Endodermal cell (in vitro differentiated cells): ENCODE results near the gene PDILT. TPM values are rescaled to one million over a fixed set of nuclear protein-coding genes. Genes with fewer than 3 reads are reported as not detected.

ENCODE experiments used
- DNase-seq: peaks from one replicate; pipeline ENCODE4 v3.0.0-alpha.2; 2017
- H3K27ac ChIP-seq: 2 replicates; pipeline ENCODE4 v1.5.1; 2013; ENCODE audit warnings: mild to moderate bottlenecking, low read depth, low read length, moderate library complexity
- H3K27me3 ChIP-seq: 2 replicates; pipeline ENCODE4 v1.6.1; 2013; ENCODE audit warnings: mild to moderate bottlenecking, low read length, moderate library complexity; ENCODE audit not compliant: insufficient read depth, control insufficient read depth, poor library complexity, severe bottlenecking
- H3K36me3 ChIP-seq: 2 replicates; pipeline ENCODE4 v1.7.0; 2013; ENCODE audit warnings: mild to moderate bottlenecking, low read length, moderate library complexity; ENCODE audit not compliant: control insufficient read depth, insufficient read depth
- H3K4me1 ChIP-seq: one replicate; pipeline ENCODE4 v1.7.0; 2013; ENCODE audit warnings: low read length; ENCODE audit not compliant: control insufficient read depth, insufficient read depth
- H3K4me3 ChIP-seq: 2 replicates; pipeline ENCODE4 v1.5.1; 2013; ENCODE audit warnings: mild to moderate bottlenecking, low read length, moderate library complexity
- H3K9ac ChIP-seq: 2 replicates; pipeline ENCODE4 v1.6.1; 2013; ENCODE audit warnings: mild to moderate bottlenecking, low read length, moderate library complexity; ENCODE audit not compliant: poor library complexity, severe bottlenecking; ENCODE audit errors: extremely low read depth
- H3K9me3 ChIP-seq: 2 replicates; pipeline ENCODE4 v1.6.1; 2013; ENCODE audit warnings: mild to moderate bottlenecking, low read length, moderate library complexity; ENCODE audit not compliant: control insufficient read depth
- H3K27ac Mint-ChIP-seq: 2 replicates; pipeline ENCODE4 v1.8.0; 2020; ENCODE audit warnings: mixed read lengths
- H3K27me3 Mint-ChIP-seq: 2 replicates; pipeline ENCODE4 v1.8.0; 2021; ENCODE audit warnings: mild to moderate bottlenecking, mixed read lengths; ENCODE audit not compliant: insufficient read depth
- H3K36me3 Mint-ChIP-seq: 2 replicates; pipeline ENCODE4 v1.8.0; 2020; ENCODE audit warnings: low read depth, mixed read lengths
- H3K4me1 Mint-ChIP-seq: 2 replicates; pipeline ENCODE4 v1.8.0; 2020; ENCODE audit warnings: mixed read lengths
- H3K4me3 Mint-ChIP-seq: 2 replicates; pipeline ENCODE4 v1.8.0; 2020; ENCODE audit warnings: mild to moderate bottlenecking, moderate library complexity, mixed read lengths
- H3K9me3 Mint-ChIP-seq: 2 replicates; pipeline ENCODE4 v1.8.0; 2020; ENCODE audit warnings: mild to moderate bottlenecking, mixed read lengths
- CTCF ChIP-seq: fragments of 200-600 bp; sonication (generic); conservative IDR thresholded peaks from 2 replicates; pipeline ENCODE4 v1.5.0; 2021; ENCODE audit warnings: antibody characterized with exemption, mild to moderate bottlenecking
- WGBS, 2 experiments: methylation state at CpG; one replicate each; pipeline versions ENCODE4 v1.1.5 to v1.1.7; 2013; ENCODE audit warnings: missing lambda C conversion rate in 2 of 2, mixed read lengths in 1 of 2; ENCODE audit not compliant: insufficient coverage in 1 of 2, insufficient read length in 1 of 2; 5-methylcytosine and 5-hydroxymethylcytosine counted together
- total RNA-seq, 2 donors: library from RNA; stranded (reverse); fragmentation: NEBNext Ultra II Directional in 1 of 2; extraction: Animal tissue kit (Norgen Biotek cat#: 25700) in 1 of 2; gene quantifications; 2 replicates in 1 of 2; 3 replicates in 1 of 2; pipeline ENCODE4 v1.2.1, GENCODE V29; 2021

PDILT gene
- total RNA-seq, 2 donors from 2014 or later = not detected

GRCh38 chr16:20409398-20410120 lies 5.0 kb upstream of the PDILT start, which contains the start of gene ACSM5:
Gene ACSM5 (plus strand): TSS chr16:20409534. CDS start chr16:20411485, 1,951 bp downstream.
- Histone ChIP-seq H3K36me3 (no peaks in the 10 kb centered on the region), H3K4me3 (no peak within 1 kb of the TSS), H3K4me1 (no peaks in the 10 kb centered on the region), H3K9me3 (peaks cover 17% of the 10 kb centered on the region), H3K9ac (no peak within 1 kb of the TSS), H3K27ac (no peak within 1 kb of the TSS), H3K27me3 (no peaks in the 10 kb centered on the region)
- no peak for TF ChIP-seq CTCF
- H3K36me3 Mint-ChIP-seq = no peaks in the 10 kb centered on the region
- 75 to 87% methylated on average over 2 to 4 of the region's 6 CpGs for WGBS, 2 experiments
- peak; percentile 54 for DNase-seq
- H3K9me3 Mint-ChIP-seq = peaks cover 12% of the 10 kb centered on the region
- H3K4me1 Mint-ChIP-seq = peaks cover 5% of the 10 kb centered on the region
- H3K4me3 Mint-ChIP-seq = no peak within 1 kb of the TSS
- no peaks in the 10 kb centered on the region for H3K27me3 Mint-ChIP-seq
- peak within 1 kb of the TSS; percentile 61 for H3K27ac Mint-ChIP-seq

- no peaks in the 10 kb centered on the region for H3K9me3 Mint-ChIP-seq
Observed at GRCh38 chr16:20402651-20403050, 1.9 kb downstream of the PDILT start.

GRCh38 chr16:20401475-20402016 lies 3.0 kb downstream of the PDILT start:
- Histone ChIP-seq H3K4me1 (no peaks in the 10 kb centered on the region), H3K9ac (no peak overlapping the region), H3K27me3 (no peaks in the 10 kb centered on the region), H3K36me3 (no peaks in the 10 kb centered on the region), H3K9me3 (no peaks in the 10 kb centered on the region), H3K27ac (no peak overlapping the region), H3K4me3 (no peak overlapping the region)
- no peak overlapping the region for H3K27ac Mint-ChIP-seq
- H3K9me3 Mint-ChIP-seq = no peaks in the 10 kb centered on the region
- H3K36me3 Mint-ChIP-seq = no peaks in the 10 kb centered on the region
- no peaks in the 10 kb centered on the region for H3K27me3 Mint-ChIP-seq
- DNase-seq = peak; percentile 44
- H3K4me1 Mint-ChIP-seq = no peaks in the 10 kb centered on the region
- WGBS, 2 experiments = 87 to 100% methylated on average over 2 to 8 of the region's 8 CpGs
- no peak overlapping the region for H3K4me3 Mint-ChIP-seq
- TF ChIP-seq CTCF = no peak

More at GRCh38 chr16:20402651-20403050, 1.9 kb downstream of the PDILT start:
- H3K4me1 Mint-ChIP-seq = no peaks in the 10 kb centered on the region
- no peak overlapping the region for H3K27ac ChIP-seq
- no peaks in the 10 kb centered on the region for H3K27me3 ChIP-seq
- H3K4me3 Mint-ChIP-seq = no peak overlapping the region
- DNase-seq = no peak
- 95% methylated on average over 2 of the region's 2 CpGs; no CpG with 5 or more reads in 1 of the 2 experiments for WGBS, 2 experiments
- no peak overlapping the region for H3K27ac Mint-ChIP-seq
- H3K27me3 Mint-ChIP-seq = no peaks in the 10 kb centered on the region
- H3K9me3 ChIP-seq = no peaks in the 10 kb centered on the region
- no peak overlapping the region for H3K4me3 ChIP-seq
- H3K36me3 Mint-ChIP-seq = no peaks in the 10 kb centered on the region
- H3K36me3 ChIP-seq = no peaks in the 10 kb centered on the region
- no peak overlapping the region for H3K9ac ChIP-seq
- no peaks in the 10 kb centered on the region for H3K4me1 ChIP-seq
- no peak for TF ChIP-seq CTCF
